Measurements from ENCODE around the gene CLDN19.
A peak's percentile ranks its signal among the peaks of the same experiment; 100 is the strongest.

Gene CLDN19

GRCh38 chr1:42692911-42693310, 47.1 kb downstream of the CLDN19 start:
- DNase-seq, result no peak

- DNase-seq, result no peak
Measured at GRCh38 chr1:42692461-42692860, 47.6 kb downstream of the CLDN19 start.

- no peak for DNase-seq
Measured at GRCh38 chr1:42691157-42691498, 48.9 kb downstream of the CLDN19 start.

GRCh38 chr1:42690477-42691156, 49.4 kb downstream of the CLDN19 start:
- DNase-seq, result peak; percentile 23

- no peak for DNase-seq
Measured at GRCh38 chr1:42689912-42690311, 50.1 kb downstream of the CLDN19 start.

- DNase-seq, result no peak
Measured at GRCh38 chr1:42686418-42686817, 53.6 kb downstream of the CLDN19 start.

GRCh38 chr1:42684139-42684538, 55.9 kb downstream of the CLDN19 start:
- DNase-seq, result peak; percentile 61
